Stimulated activated CD4-positive, alpha-beta T cell treated with anti-CD3 and anti-CD28 coated beads, Interleukin-4, amount 100 ng/mL, for 24 hours (primary cell): ENCODE data around the gene UBA6.
"Not testable (repeated sequence)": the region's sequence is repeated elsewhere in the genome, so short reads cannot be mapped to it uniquely, and the experiment has no call there.

Source experiments
- DNase-seq: peaks from one replicate; pipeline ENCODE4 v3.0.0-alpha.2; 2020

The UBA6 gene

DNA sequence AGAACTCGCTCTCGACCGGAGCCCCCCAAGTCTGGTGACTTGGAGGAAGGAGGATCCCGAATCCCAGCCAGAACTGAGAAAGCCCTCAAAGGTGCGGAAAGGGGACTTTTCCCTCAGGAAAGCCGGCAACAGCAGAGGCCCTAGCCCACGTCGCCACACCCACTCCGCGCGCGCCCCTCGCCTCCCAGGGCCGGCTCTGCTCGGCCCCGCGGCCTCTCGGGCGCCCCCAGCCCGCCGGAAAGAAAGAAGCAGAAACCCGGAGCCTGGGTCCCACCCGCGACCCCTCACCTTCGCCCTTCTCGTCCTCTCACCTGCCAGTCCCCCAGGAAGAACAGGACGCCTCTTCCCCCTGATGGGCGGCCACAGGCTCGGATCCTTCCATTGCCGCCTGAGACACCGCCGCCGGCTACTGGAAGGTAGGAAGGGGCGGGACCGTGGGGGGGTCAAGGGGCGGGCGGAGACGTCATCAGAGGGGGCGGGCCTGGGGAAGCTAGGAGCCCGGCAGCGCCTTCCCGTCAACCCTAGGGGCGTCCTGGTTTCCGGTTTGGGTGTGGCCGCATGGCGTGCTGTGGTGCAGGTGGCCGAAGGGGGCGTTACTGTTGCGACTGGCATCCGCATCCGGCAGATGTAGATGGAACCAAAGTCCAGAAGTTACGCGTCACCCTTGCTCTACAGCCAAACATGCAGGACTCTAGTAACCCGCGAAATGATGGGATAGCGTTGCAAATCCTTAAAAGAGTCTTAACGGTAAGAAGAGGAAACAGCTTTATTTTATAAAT, at the start of gene UBA6:
Gene UBA6 (minus strand): TSS at position 418 of the 779 bp plus-strand sequence. CDS start 36 bp downstream, at position 382.
- DNase-seq = peak; percentile 97

GRCh38 chr4:67750691-67751090, 49.7 kb upstream of the UBA6 start:
- DNase-seq = no peak

GRCh38 chr4:67749286-67749685, 48.3 kb upstream of the UBA6 start:
- no peak for DNase-seq

- DNase-seq = no peak
Observed at GRCh38 chr4:67746797-67747495, 46.0 kb upstream of the UBA6 start.

GRCh38 chr4:67744561-67745283, 43.8 kb upstream of the UBA6 start:
- DNase-seq = no peak

DNA sequence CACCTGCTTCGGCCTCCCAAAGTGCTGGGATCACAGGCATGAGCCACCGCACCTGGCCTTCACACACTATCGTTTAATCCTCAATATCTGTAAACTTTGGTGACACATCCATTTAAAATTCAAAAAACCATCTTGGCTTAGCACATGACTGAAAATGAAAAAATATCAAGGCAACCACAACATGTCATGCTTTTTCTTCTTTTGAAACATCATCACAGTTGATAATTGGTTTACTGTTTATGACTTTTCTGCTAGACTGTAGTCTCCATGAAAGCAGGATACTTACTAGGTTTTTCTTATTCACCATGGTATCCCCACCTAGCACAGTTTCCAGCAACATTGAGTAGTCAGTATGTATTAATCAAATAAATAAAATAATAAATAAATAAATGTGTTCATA, 42.2 kb upstream of the UBA6 start:
- no peak for DNase-seq

- DNase-seq = no peak
Observed at GRCh38 chr4:67736262-67736661, 35.3 kb upstream of the UBA6 start.

GRCh38 chr4:67735325-67735724, 34.4 kb upstream of the UBA6 start:
- no peak for DNase-seq

GRCh38 chr4:67730511-67730910, 29.6 kb upstream of the UBA6 start:
- DNase-seq = not testable (repeated sequence)

- no peak for DNase-seq
Observed at GRCh38 chr4:67727124-67727850, 26.3 kb upstream of the UBA6 start.

- DNase-seq = no peak
Observed at GRCh38 chr4:67725981-67726380, 25.0 kb upstream of the UBA6 start.

- DNase-seq = no peak
Observed at GRCh38 chr4:67725132-67725531, 24.2 kb upstream of the UBA6 start.

GRCh38 chr4:67723949-67724348, 23.0 kb upstream of the UBA6 start:
- no peak for DNase-seq

- DNase-seq = no peak
Observed at GRCh38 chr4:67723341-67723740, 22.4 kb upstream of the UBA6 start.

- no peak for DNase-seq
Observed at GRCh38 chr4:67721770-67722597, 21.0 kb upstream of the UBA6 start.

DNA sequence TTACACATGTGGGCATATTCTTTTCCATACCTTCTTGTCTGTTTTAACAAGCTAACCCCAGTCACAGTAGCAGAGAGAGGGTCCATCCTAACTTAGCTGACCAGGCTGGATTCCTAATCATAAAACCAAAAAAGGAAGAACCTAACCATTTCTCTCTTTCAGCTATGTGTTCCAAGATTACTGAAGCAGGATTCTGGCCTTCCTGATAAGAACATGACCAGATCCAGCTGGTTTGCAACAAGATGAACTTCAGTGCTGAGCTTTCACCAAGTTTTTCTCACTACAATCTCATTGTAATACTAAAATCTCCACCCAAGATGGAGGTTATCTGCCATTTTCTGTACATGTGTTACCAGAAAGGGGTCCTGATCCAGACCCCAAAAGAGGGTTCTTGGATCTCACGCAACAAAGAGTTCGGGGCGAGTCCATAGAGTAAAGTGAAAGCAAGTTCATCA, 20.4 kb upstream of the UBA6 start:
- DNase-seq = no peak

- DNase-seq = no peak
Observed at GRCh38 chr4:67719953-67720617, 19.1 kb upstream of the UBA6 start.

DNA sequence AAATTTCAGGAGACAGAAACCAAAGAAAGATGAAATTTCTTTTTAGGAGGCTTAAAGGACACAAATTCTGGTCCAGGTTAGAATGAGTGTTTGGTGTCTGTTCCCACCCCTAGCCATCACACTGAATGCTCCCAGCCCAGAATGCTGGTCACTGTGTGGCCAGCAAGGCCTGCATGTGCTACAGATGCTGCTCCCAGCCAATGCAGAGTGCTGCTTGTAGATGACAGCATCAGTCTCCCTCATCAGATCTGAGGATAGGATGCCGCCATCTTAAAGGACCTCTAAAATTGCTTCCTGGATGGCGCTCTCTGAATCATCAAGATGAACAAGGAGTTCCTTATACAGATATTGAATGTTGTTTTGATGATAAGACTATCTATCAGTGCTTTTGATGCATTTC, 17.9 kb upstream of the UBA6 start:
- DNase-seq = no peak

GRCh38 chr4:67717586-67717985, 16.6 kb upstream of the UBA6 start:
- no peak for DNase-seq

DNA sequence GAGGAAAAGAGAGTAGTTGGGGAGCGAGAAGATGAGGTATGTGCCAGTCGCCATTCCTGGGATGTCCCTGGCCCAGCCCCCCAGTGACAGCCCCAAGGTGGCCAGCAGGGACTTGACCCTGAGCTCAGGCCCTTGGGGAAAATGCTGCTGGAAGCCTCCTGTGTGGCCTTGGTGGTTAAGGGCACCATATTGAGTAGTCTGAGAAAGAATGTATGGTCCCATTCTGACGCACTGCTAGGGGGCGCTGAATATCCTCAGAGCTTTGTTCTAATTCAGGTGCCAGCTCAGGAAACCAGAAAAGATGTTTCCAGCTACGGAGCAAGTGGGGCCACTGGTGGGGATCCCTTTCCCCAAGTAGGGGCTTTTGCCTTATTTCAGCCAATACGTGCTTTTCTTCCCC, 14.0 kb upstream of the UBA6 start:
- no peak for DNase-seq

DNA sequence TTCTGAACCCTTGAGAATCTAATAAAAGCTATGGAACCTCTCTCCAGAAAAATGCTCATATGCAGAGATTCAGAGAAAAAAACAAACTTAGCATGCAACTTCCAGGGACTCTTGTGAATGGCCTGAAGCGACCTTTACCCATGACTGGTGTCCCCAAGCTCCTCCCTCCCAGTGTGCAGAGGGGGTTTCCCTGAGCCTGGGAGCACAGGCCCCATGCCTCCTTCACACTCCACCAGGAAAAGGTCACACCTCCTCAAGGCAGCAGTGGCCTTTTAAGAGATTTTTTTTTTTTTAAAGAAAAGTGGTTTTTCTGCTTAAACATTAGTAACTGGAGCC, 13.3 kb upstream of the UBA6 start:
- DNase-seq = peak; percentile 17
